Measurements from ENCODE around the gene GBF1.
"Not testable (repeated sequence)": the region's sequence is repeated elsewhere in the genome, so short reads cannot be mapped to it uniquely, and the experiment has no call there.

GBF1 gene

GRCh38 chr10:102245082-102245931 is at the start of gene GBF1:
TSS of gene GBF1 (plus strand) at chr10:102245532. CDS start at chr10:102258939, 13,407 bp downstream.
- H3K36me3 ChIP-seq (ENCODE audit: control insufficient read depth in 1 of 2, insufficient read depth in 2 of 2, low read length in 2 of 2) = no peaks in the 10 kb centered on the region
- H3K9me3 ChIP-seq (ENCODE audit: control insufficient read depth in 1 of 2, low read length in 2 of 2) = no peaks in the 10 kb centered on the region
- peak within 1 kb of the TSS; percentile 66 for H3K27ac ChIP-seq (ENCODE audit: low read depth, low read length)
- peak within 1 kb of the TSS; percentile 88 to 89 for H3K9ac ChIP-seq (ENCODE audit: low read depth in 1 of 2, low read length in 2 of 2)
- H3K4me1 ChIP-seq (ENCODE audit: control insufficient read depth in 1 of 2, insufficient read depth in 2 of 2, low read length in 2 of 2) = peaks cover 37 to 65% of the 10 kb centered on the region in 2 donors
- H3K27me3 ChIP-seq (ENCODE audit: control insufficient read depth in 1 of 2, insufficient read depth in 2 of 2, low read length in 2 of 2) = peaks cover 9% of the 10 kb centered on the region in 2 donors
- H3K4me3 ChIP-seq (ENCODE audit: low read depth in 1 of 2, low read length in 2 of 2) = peak within 1 kb of the TSS; percentile 92 to 99

GRCh38 chr10:102196893-102197292 is 48.4 kb upstream of the GBF1 start:
- Histone ChIP-seq H3K27me3 (ENCODE audit: control insufficient read depth in 1 of 2, insufficient read depth in 2 of 2, low read length in 2 of 2) (no peaks in the 10 kb centered on the region), H3K4me1 (ENCODE audit: control insufficient read depth in 1 of 2, insufficient read depth in 2 of 2, low read length in 2 of 2) (no peaks in the 10 kb centered on the region), H3K27ac (ENCODE audit: low read depth, low read length) (no peak overlapping the region), H3K9ac (ENCODE audit: low read depth in 1 of 2, low read length in 2 of 2) (no peak overlapping the region), H3K4me3 (ENCODE audit: low read depth in 1 of 2, low read length in 2 of 2) (no peak overlapping the region), H3K36me3 (ENCODE audit: control insufficient read depth in 1 of 2, insufficient read depth in 2 of 2, low read length in 2 of 2) (no peaks in the 10 kb centered on the region), H3K9me3 (ENCODE audit: control insufficient read depth in 1 of 2, low read length in 2 of 2) (peaks cover 0 to 5% of the 10 kb centered on the region in 2 donors)

DNA sequence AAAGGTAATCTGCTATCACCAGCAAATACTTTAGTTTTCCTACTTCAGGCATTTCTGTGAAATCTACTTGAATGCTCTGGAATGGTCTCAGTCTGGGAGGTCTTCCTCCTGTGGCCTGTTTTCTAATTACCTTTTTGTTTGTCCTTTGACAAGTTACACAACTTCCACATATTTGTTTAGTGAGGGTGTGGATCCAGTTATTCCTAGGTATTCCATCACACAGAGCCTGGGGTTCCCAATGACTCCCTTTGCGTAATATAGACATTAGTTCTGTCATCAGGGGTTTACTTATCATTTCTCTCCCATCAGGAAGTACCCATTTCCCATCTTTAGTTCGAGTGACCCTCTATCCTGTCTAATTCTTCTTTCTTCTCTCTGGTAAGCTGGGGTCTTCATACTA is 47.3 kb upstream of the GBF1 start:
- H3K4me3 ChIP-seq (ENCODE audit: low read depth in 1 of 2, low read length in 2 of 2) = no peak overlapping the region
- no peaks in the 10 kb centered on the region for H3K9me3 ChIP-seq (ENCODE audit: control insufficient read depth in 1 of 2, low read length in 2 of 2)
- no peaks in the 10 kb centered on the region for H3K4me1 ChIP-seq (ENCODE audit: control insufficient read depth in 1 of 2, insufficient read depth in 2 of 2, low read length in 2 of 2)
- no peaks in the 10 kb centered on the region for H3K27me3 ChIP-seq (ENCODE audit: control insufficient read depth in 1 of 2, insufficient read depth in 2 of 2, low read length in 2 of 2)
- no peak overlapping the region for H3K9ac ChIP-seq (ENCODE audit: low read depth in 1 of 2, low read length in 2 of 2)
- no peaks in the 10 kb centered on the region for H3K36me3 ChIP-seq (ENCODE audit: control insufficient read depth in 1 of 2, insufficient read depth in 2 of 2, low read length in 2 of 2)
- no peak overlapping the region for H3K27ac ChIP-seq (ENCODE audit: low read depth, low read length)

- Histone ChIP-seq H3K9ac (ENCODE audit: low read depth in 1 of 2, low read length in 2 of 2) (no peak overlapping the region), H3K4me3 (ENCODE audit: low read depth in 1 of 2, low read length in 2 of 2) (no peak overlapping the region), H3K27ac (ENCODE audit: low read depth, low read length) (no peak overlapping the region), H3K9me3 (ENCODE audit: control insufficient read depth in 1 of 2, low read length in 2 of 2) (peaks cover 10% of the 10 kb centered on the region in 2 donors), H3K36me3 (ENCODE audit: control insufficient read depth in 1 of 2, insufficient read depth in 2 of 2, low read length in 2 of 2) (no peaks in the 10 kb centered on the region), H3K4me1 (ENCODE audit: control insufficient read depth in 1 of 2, insufficient read depth in 2 of 2, low read length in 2 of 2) (no peaks in the 10 kb centered on the region), H3K27me3 (ENCODE audit: control insufficient read depth in 1 of 2, insufficient read depth in 2 of 2, low read length in 2 of 2) (no peaks in the 10 kb centered on the region)
These were observed 44.3 kb upstream of the GBF1 start for GRCh38 chr10:102200751-102201640.

GRCh38 chr10:102202386-102202785 is 42.9 kb upstream of the GBF1 start:
- Histone ChIP-seq H3K4me1 (ENCODE audit: control insufficient read depth in 1 of 2, insufficient read depth in 2 of 2, low read length in 2 of 2) (no peaks in the 10 kb centered on the region), H3K9ac (ENCODE audit: low read depth in 1 of 2, low read length in 2 of 2) (no peak overlapping the region), H3K27ac (ENCODE audit: low read depth, low read length) (no peak overlapping the region), H3K4me3 (ENCODE audit: low read depth in 1 of 2, low read length in 2 of 2) (no peak overlapping the region), H3K9me3 (ENCODE audit: control insufficient read depth in 1 of 2, low read length in 2 of 2) (peaks cover 10% of the 10 kb centered on the region in 2 donors), H3K36me3 (ENCODE audit: control insufficient read depth in 1 of 2, insufficient read depth in 2 of 2, low read length in 2 of 2) (no peaks in the 10 kb centered on the region), H3K27me3 (ENCODE audit: control insufficient read depth in 1 of 2, insufficient read depth in 2 of 2, low read length in 2 of 2) (no peaks in the 10 kb centered on the region)

GRCh38 chr10:102208311-102209035 is 36.9 kb upstream of the GBF1 start:
- Histone ChIP-seq H3K36me3 (ENCODE audit: control insufficient read depth in 1 of 2, insufficient read depth in 2 of 2, low read length in 2 of 2) (no peaks in the 10 kb centered on the region), H3K4me1 (ENCODE audit: control insufficient read depth in 1 of 2, insufficient read depth in 2 of 2, low read length in 2 of 2) (peaks cover 0 to 4% of the 10 kb centered on the region in 2 donors), H3K9ac (ENCODE audit: low read depth in 1 of 2, low read length in 2 of 2) (no peak overlapping the region), H3K27ac (ENCODE audit: low read depth, low read length) (no peak overlapping the region), H3K4me3 (ENCODE audit: low read depth in 1 of 2, low read length in 2 of 2) (no peak overlapping the region), H3K9me3 (ENCODE audit: control insufficient read depth in 1 of 2, low read length in 2 of 2) (peaks cover 10% of the 10 kb centered on the region in 2 donors), H3K27me3 (ENCODE audit: control insufficient read depth in 1 of 2, insufficient read depth in 2 of 2, low read length in 2 of 2) (no peaks in the 10 kb centered on the region)

- no peak overlapping the region for H3K4me3 ChIP-seq (ENCODE audit: low read depth in 1 of 2, low read length in 2 of 2)
- no peaks in the 10 kb centered on the region for H3K9me3 ChIP-seq (ENCODE audit: control insufficient read depth in 1 of 2, low read length in 2 of 2)
- H3K27ac ChIP-seq (ENCODE audit: low read depth, low read length) = no peak overlapping the region
- no peaks in the 10 kb centered on the region for H3K36me3 ChIP-seq (ENCODE audit: control insufficient read depth in 1 of 2, insufficient read depth in 2 of 2, low read length in 2 of 2)
- no peaks in the 10 kb centered on the region for H3K27me3 ChIP-seq (ENCODE audit: control insufficient read depth in 1 of 2, insufficient read depth in 2 of 2, low read length in 2 of 2)
- no peak overlapping the region for H3K9ac ChIP-seq (ENCODE audit: low read depth in 1 of 2, low read length in 2 of 2)
- peaks cover 0 to 4% of the 10 kb centered on the region in 2 donors for H3K4me1 ChIP-seq (ENCODE audit: control insufficient read depth in 1 of 2, insufficient read depth in 2 of 2, low read length in 2 of 2)
These were observed 33.6 kb upstream of the GBF1 start for GRCh38 chr10:102211615-102212299.

- H3K4me3 ChIP-seq (ENCODE audit: low read depth in 1 of 2, low read length in 2 of 2); H3K36me3 ChIP-seq (ENCODE audit: control insufficient read depth in 1 of 2, insufficient read depth in 2 of 2, low read length in 2 of 2); H3K27me3 ChIP-seq (ENCODE audit: control insufficient read depth in 1 of 2, insufficient read depth in 2 of 2, low read length in 2 of 2); H3K9me3 ChIP-seq (ENCODE audit: control insufficient read depth in 1 of 2, low read length in 2 of 2); H3K27ac ChIP-seq (ENCODE audit: low read depth, low read length); H3K4me1 ChIP-seq (ENCODE audit: control insufficient read depth in 1 of 2, insufficient read depth in 2 of 2, low read length in 2 of 2); H3K9ac ChIP-seq (ENCODE audit: low read depth in 1 of 2, low read length in 2 of 2): not testable (repeated sequence)
These were observed 31.7 kb upstream of the GBF1 start for GRCh38 chr10:102213599-102213998.

DNA sequence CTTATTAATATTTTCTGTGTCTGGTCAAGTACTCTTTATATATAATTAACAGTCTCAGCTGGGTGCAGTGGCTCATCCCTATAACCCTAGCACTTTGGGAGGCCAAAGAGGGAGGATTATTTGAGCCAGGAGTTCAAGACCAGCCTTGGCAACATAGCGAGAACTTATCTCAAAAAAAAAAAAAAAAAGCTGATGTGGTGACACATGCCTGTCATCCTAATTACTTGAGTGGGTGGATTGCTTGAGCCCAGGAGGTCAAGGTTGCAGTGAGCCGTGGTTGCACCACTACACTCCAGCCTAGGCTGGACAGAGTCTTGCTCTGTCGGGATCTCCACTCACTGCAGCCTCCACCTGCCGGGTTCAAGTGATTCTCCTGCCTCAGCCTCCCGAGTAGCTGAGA is 26.0 kb upstream of the GBF1 start:
- H3K4me3 ChIP-seq (ENCODE audit: low read depth in 1 of 2, low read length in 2 of 2) = no peak overlapping the region
- no peaks in the 10 kb centered on the region for H3K9me3 ChIP-seq (ENCODE audit: control insufficient read depth in 1 of 2, low read length in 2 of 2)
- H3K27ac ChIP-seq (ENCODE audit: low read depth, low read length) = no peak overlapping the region
- no peaks in the 10 kb centered on the region for H3K4me1 ChIP-seq (ENCODE audit: control insufficient read depth in 1 of 2, insufficient read depth in 2 of 2, low read length in 2 of 2)
- H3K27me3 ChIP-seq (ENCODE audit: control insufficient read depth in 1 of 2, insufficient read depth in 2 of 2, low read length in 2 of 2) = no peaks in the 10 kb centered on the region
- H3K36me3 ChIP-seq (ENCODE audit: control insufficient read depth in 1 of 2, insufficient read depth in 2 of 2, low read length in 2 of 2) = no peaks in the 10 kb centered on the region
- no peak overlapping the region for H3K9ac ChIP-seq (ENCODE audit: low read depth in 1 of 2, low read length in 2 of 2)

All from duodenal mucosa (tissue), 2 donors.